ENCODE data around the gene TRABD2A. TPM values are rescaled to one million over a fixed set of nuclear protein-coding genes. Genes with fewer than 3 reads are reported as not detected.
A peak's percentile ranks its signal among the peaks of the same experiment; 100 is the strongest.

Gene TRABD2A
- total RNA-seq, 2 donors from 2014 or later = 0.52 to 5.3 TPM

GRCh38 chr2:84904151-84904550 lies 23.3 kb upstream of the TRABD2A start:
- Histone ChIP-seq H3K27ac (peak overlapping the region in 2 of 4 donors; percentile 90 to 96), H3K4me1 (peaks cover 30% of the 10 kb centered on the region), H3K27me3 (no peaks in the 10 kb centered on the region), H3K36me3 (replicated peaks in 1 of 2; ENCODE audit: insufficient read depth in 1 of 2, low read depth in 2 of 2) (no peaks in the 10 kb centered on the region), H3K9me3 (no peaks in the 10 kb centered on the region), H3K4me3 (peak overlapping the region in 1 of 2 donors; percentile 22)
- intact Hi-C loops (cut with DNase I) = no loop called here
- DNase-seq (no peak), ATAC-seq (no peak)
- WGBS, 2 donors = 69 to 70% methylated on average over 9 of the region's 9 CpGs
- TF ChIP-seq CTCF (IDR thresholded peaks at IDR 0.05) (no peak), POLR2A (IDR thresholded peaks at IDR 0.05) (no peak)

- ATAC-seq (no peak), DNase-seq (no peak)
- Histone ChIP-seq H3K27me3 (no peaks in the 10 kb centered on the region), H3K27ac (no peak overlapping the region), H3K9me3 (no peaks in the 10 kb centered on the region), H3K4me3 (no peak overlapping the region), H3K4me1 (peaks cover 40% of the 10 kb centered on the region), H3K36me3 (replicated peaks in 1 of 2; ENCODE audit: insufficient read depth in 1 of 2, low read depth in 2 of 2) (no peaks in the 10 kb centered on the region)
- no peak for TF ChIP-seq CTCF (IDR thresholded peaks at IDR 0.05)
- no peak for TF ChIP-seq POLR2A (IDR thresholded peaks at IDR 0.05)
- intact Hi-C loops (cut with DNase I) = no loop called here
- 96 to 99% methylated on average over 4 of the region's 4 CpGs for WGBS, 2 donors
These were observed 21.6 kb upstream of the TRABD2A start for GRCh38 chr2:84902526-84902925.

GRCh38 chr2:84901593-84902120 lies 20.8 kb upstream of the TRABD2A start:
- TF ChIP-seq CTCF (IDR thresholded peaks at IDR 0.05) (no peak), POLR2A (IDR thresholded peaks at IDR 0.05) (no peak)
- no peak overlapping the region for H3K27ac ChIP-seq
- H3K4me1 ChIP-seq = peaks cover 31% of the 10 kb centered on the region
- intact Hi-C loops (cut with DNase I) = no loop called here
- H3K4me3 ChIP-seq = no peak overlapping the region
- no peaks in the 10 kb centered on the region for H3K27me3 ChIP-seq
- H3K36me3 ChIP-seq (replicated peaks in 1 of 2; ENCODE audit: insufficient read depth in 1 of 2, low read depth in 2 of 2) = no peaks in the 10 kb centered on the region
- DNase-seq (no peak), ATAC-seq (no peak)
- WGBS, 2 donors = 82 to 93% methylated on average over 2 of the region's 2 CpGs
- H3K9me3 ChIP-seq = no peaks in the 10 kb centered on the region

GRCh38 chr2:84900971-84901370 lies 20.1 kb upstream of the TRABD2A start:
- intact Hi-C loops (cut with DNase I) = no loop called here
- H3K36me3 ChIP-seq (replicated peaks in 1 of 2; ENCODE audit: insufficient read depth in 1 of 2, low read depth in 2 of 2) = no peaks in the 10 kb centered on the region
- 73 to 82% methylated on average over 1 of the region's 1 CpG for WGBS, 2 donors
- DNase-seq (peak in 1 of 4 donors; percentile 22), ATAC-seq (no peak)
- no peaks in the 10 kb centered on the region for H3K9me3 ChIP-seq
- H3K4me3 ChIP-seq = no peak overlapping the region
- no peak overlapping the region for H3K27ac ChIP-seq
- peaks cover 30% of the 10 kb centered on the region for H3K4me1 ChIP-seq
- H3K27me3 ChIP-seq = no peaks in the 10 kb centered on the region
- TF ChIP-seq POLR2A (IDR thresholded peaks at IDR 0.05) (no peak), CTCF (IDR thresholded peaks at IDR 0.05) (no peak)

Data from body of pancreas (tissue), 4 donors.